OCI-LY3 (cell line): ENCODE results near the gene PDCD4.

Experiments used
- H2AFZ ChIP-seq: fragments of 200-600, 300-600 bp; shearing (Covaris generic); 2 replicates; pipeline ENCODE4 v1.6.0; 2014; ENCODE audit warnings: antibody characterized with exemption, low read depth, low read length
- H3K27ac ChIP-seq: fragments of 200-600, 300-600 bp; sonication (generic); 2 replicates; pipeline ENCODE4 v1.5.1; 2014; ENCODE audit warnings: mild to moderate bottlenecking, low read length, moderate library complexity, mixed read lengths
- H3K27me3 ChIP-seq: fragments of 200-600, 300-600 bp; sonication (generic); 2 replicates; pipeline ENCODE4 v1.6.1; 2014; ENCODE audit warnings: low read depth, low read length, mixed read lengths
- H3K36me3 ChIP-seq: fragments of 200-600, 300-600 bp; sonication (generic); replicated peaks from 2 replicates; pipeline ENCODE3; 2014; ENCODE audit warnings: low read depth, low read length, mixed read lengths
- H3K4me1 ChIP-seq: fragments of 300-600, 200-600 bp; sonication (generic); 2 replicates; pipeline ENCODE4 v1.6.1; 2014; ENCODE audit warnings: low read length, mixed read lengths
- H3K4me2 ChIP-seq: fragments of 200-600, 300-600 bp; sonication (generic); 2 replicates; pipeline ENCODE4 v1.6.1; 2014; ENCODE audit warnings: low read length, mixed read lengths
- H3K4me3 ChIP-seq: fragments of 300-600, 200-600 bp; sonication (generic); 2 replicates; pipeline ENCODE4 v1.5.1; 2014; ENCODE audit warnings: antibody characterized with exemption, mild to moderate bottlenecking, low read length, moderate library complexity
- H3K79me2 ChIP-seq: fragments of 300-600, 200-600 bp; shearing (Covaris generic); 2 replicates; pipeline ENCODE4 v1.6.1; 2014; ENCODE audit warnings: mild to moderate bottlenecking, low read length, mixed read lengths
- H3K9ac ChIP-seq: fragments of 300-600, 200-600 bp; shearing (Covaris generic); 2 replicates; pipeline ENCODE4 v1.6.0; 2014; ENCODE audit warnings: mild to moderate bottlenecking, low read length, moderate library complexity
- H3K9me3 ChIP-seq: fragments of 200-600, 300-600 bp; shearing (Covaris generic); 2 replicates; pipeline ENCODE4 v1.6.1; 2014; ENCODE audit warnings: low read length, mixed read lengths; ENCODE audit not compliant: insufficient read depth
- H4K20me1 ChIP-seq: fragments of 200-600, 300-600 bp; sonication (generic); 2 replicates; pipeline ENCODE4 v1.6.1; 2016; ENCODE audit warnings: low read length, mixed read lengths; ENCODE audit not compliant: insufficient read depth
- EZH2phosphoT487 ChIP-seq: fragments of 200-600 bp; shearing (Covaris generic); IDR thresholded peaks from 2 replicates; pipeline ENCODE4 v1.6.1; 2018; ENCODE audit warnings: antibody characterized with exemption, mixed run types, low read depth
- TF ChIP-seq, protein P1 (sequence below): fragments of 200-600, 300-600 bp; sonication (generic); IDR thresholded peaks from 2 replicates; pipeline ENCODE4 v1.5.1; 2014; ENCODE audit warnings: antibody characterized with exemption, low read length, low read depth

Gene PDCD4

GRCh38 chr10:110845756-110846620, 25.7 kb upstream of the PDCD4 start:
- Histone ChIP-seq H3K4me2 (no peak overlapping the region), H2AFZ (no peak overlapping the region), H4K20me1 (no peaks in the 10 kb centered on the region), H3K9me3 (no peaks in the 10 kb centered on the region), H3K4me1 (peaks cover 53% of the 10 kb centered on the region), H3K36me3 (no peaks in the 10 kb centered on the region), H3K9ac (no peak overlapping the region), H3K27ac (no peak overlapping the region), H3K79me2 (no peaks in the 10 kb centered on the region), H3K27me3 (no peaks in the 10 kb centered on the region), H3K4me3 (no peak overlapping the region)
- TF ChIP-seq, protein P1, sequence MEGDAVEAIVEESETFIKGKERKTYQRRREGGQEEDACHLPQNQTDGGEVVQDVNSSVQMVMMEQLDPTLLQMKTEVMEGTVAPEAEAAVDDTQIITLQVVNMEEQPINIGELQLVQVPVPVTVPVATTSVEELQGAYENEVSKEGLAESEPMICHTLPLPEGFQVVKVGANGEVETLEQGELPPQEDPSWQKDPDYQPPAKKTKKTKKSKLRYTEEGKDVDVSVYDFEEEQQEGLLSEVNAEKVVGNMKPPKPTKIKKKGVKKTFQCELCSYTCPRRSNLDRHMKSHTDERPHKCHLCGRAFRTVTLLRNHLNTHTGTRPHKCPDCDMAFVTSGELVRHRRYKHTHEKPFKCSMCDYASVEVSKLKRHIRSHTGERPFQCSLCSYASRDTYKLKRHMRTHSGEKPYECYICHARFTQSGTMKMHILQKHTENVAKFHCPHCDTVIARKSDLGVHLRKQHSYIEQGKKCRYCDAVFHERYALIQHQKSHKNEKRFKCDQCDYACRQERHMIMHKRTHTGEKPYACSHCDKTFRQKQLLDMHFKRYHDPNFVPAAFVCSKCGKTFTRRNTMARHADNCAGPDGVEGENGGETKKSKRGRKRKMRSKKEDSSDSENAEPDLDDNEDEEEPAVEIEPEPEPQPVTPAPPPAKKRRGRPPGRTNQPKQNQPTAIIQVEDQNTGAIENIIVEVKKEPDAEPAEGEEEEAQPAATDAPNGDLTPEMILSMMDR = no peak
- TF ChIP-seq EZH2phosphoT487 = no peak

DNA sequence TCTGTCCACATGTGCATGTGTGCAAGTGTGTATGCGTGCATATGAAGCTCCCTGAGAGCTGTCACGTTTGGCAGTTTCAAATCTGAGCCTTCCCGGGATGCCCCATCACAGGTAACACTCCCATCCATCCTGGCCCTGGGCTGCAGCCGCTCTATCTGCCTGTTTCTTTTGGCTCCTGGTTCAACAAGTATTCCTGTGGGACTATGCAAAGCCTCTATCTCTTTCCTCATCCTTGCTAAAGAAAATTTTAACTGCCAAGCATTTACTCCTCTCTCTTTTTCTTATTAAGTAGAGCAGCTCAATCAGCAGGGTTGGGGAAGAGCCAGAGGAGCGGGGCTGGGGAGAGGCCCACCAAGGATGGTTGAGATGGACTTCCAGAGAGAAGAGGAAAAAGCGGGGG, 24.4 kb upstream of the PDCD4 start:
- no peaks in the 10 kb centered on the region for H3K27me3 ChIP-seq
- H3K4me1 ChIP-seq = peaks cover 46% of the 10 kb centered on the region
- H4K20me1 ChIP-seq = no peaks in the 10 kb centered on the region
- no peak overlapping the region for H3K27ac ChIP-seq
- no peak overlapping the region for H3K4me2 ChIP-seq
- H3K4me3 ChIP-seq = no peak overlapping the region
- no peaks in the 10 kb centered on the region for H3K9me3 ChIP-seq
- no peaks in the 10 kb centered on the region for H3K36me3 ChIP-seq
- no peak overlapping the region for H2AFZ ChIP-seq
- no peak overlapping the region for H3K9ac ChIP-seq
- TF ChIP-seq, protein P1 = no peak
- TF ChIP-seq EZH2phosphoT487 = no peak
- no peaks in the 10 kb centered on the region for H3K79me2 ChIP-seq

DNA sequence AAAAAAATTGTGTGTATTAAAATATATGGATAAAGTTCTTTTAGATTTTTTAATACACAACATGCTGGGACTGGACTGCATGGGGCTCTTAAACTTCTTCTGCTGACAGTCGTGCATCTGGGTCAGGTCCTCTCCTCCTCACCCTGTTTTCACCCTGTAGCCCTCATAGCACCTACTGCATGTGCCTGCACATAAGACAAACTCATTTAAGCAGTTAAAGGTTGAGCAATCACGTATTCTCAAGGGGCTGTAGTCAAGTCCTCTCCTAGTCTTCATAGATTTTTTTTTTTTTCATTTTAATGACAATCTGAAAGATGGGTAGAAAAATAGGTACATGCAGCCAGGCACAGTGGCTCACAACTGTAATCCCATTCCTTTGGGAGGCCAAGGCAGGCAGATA, 23.6 kb upstream of the PDCD4 start:
- Histone ChIP-seq H4K20me1 (no peaks in the 10 kb centered on the region), H3K27ac (no peak overlapping the region), H3K4me2 (no peak overlapping the region), H2AFZ (no peak overlapping the region), H3K4me1 (peaks cover 46% of the 10 kb centered on the region), H3K27me3 (no peaks in the 10 kb centered on the region), H3K9me3 (no peaks in the 10 kb centered on the region), H3K4me3 (no peak overlapping the region), H3K79me2 (no peaks in the 10 kb centered on the region), H3K9ac (no peak overlapping the region), H3K36me3 (no peaks in the 10 kb centered on the region)
- TF ChIP-seq EZH2phosphoT487 = no peak
- TF ChIP-seq, protein P1 = no peak

DNA sequence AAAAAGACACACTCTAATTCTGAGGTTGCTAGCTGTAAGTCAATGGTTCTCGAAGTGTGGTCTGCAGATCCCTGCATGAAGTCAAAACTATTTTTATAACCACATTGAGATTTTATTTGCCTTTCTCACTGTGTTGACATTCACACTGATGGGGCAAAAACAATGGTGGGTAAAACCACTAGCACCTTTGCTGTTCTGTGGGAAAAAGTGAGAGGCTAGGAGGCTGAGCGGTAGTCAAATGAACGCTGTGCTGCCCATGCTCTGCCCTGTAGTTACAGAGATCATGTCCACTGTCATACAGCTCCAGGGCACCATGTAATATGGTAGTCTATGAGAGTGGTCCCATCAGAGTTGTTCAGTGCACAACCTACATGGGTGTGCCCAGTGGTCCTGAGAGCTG, 21.6 kb upstream of the PDCD4 start:
- H3K79me2 ChIP-seq = no peaks in the 10 kb centered on the region
- TF ChIP-seq, protein P1 = no peak
- TF ChIP-seq EZH2phosphoT487 = no peak
- H4K20me1 ChIP-seq = no peaks in the 10 kb centered on the region
- no peak overlapping the region for H3K4me3 ChIP-seq
- H3K27me3 ChIP-seq = no peaks in the 10 kb centered on the region
- no peak overlapping the region for H2AFZ ChIP-seq
- no peak overlapping the region for H3K9ac ChIP-seq
- no peak overlapping the region for H3K27ac ChIP-seq
- no peaks in the 10 kb centered on the region for H3K36me3 ChIP-seq
- no peak overlapping the region for H3K4me2 ChIP-seq
- H3K4me1 ChIP-seq = peaks cover 29% of the 10 kb centered on the region
- no peaks in the 10 kb centered on the region for H3K9me3 ChIP-seq
